HG03469 (cell line): ENCODE measurements around the gene POM121C.
"Not testable (repeated sequence)": the region's sequence is repeated elsewhere in the genome, so short reads cannot be mapped to it uniquely, and the experiment has no call there.

ENCODE experiments used
- ATAC-seq: cut with Tn5 transposase; IDR thresholded peaks from one replicate; pipeline ENCODE4 v1.9.1; 2021; ENCODE audit warnings: mild to moderate bottlenecking, moderate library complexity, moderate number of reproducible peaks; ENCODE audit not compliant: unreplicated experiment

POM121C gene

DNA sequence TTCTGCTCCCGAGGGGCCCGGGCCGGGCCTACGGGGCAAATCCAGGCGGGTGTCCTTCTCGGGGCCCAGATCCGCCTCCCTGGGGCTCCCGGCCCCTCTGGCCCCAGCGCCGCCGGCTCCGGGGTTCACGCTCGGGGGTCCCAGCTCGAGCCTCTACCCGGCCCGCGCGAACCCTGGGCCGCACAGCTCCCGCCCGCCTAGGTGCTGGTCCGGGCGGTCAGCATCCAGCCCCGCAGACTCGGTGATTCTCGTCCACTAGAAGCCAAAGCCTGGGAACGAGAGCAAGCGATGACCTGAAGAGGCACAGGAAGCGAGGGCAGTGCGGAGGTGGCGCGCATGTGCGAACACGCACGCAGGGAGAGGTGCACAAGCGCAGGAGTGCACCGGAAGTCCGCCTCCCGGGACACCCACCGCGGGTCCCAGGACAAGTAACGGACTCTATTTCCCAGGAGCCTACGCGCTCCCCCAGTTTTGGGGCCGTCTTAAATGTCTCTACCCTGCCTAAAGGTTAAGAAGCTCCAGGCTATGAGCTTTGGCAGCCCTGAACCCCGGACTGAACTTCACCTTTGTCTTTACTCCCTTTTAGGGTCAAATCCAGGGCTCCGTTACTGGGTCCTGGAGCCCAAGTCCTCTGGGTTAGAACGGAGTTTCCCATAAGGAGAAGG, at the start of gene POM121C:
Gene POM121C, minus strand, starts transcription at position 321 of the 665 bp plus-strand sequence. CDS start 44,803 bp downstream, outside the sequence.
- peak; percentile 89 for ATAC-seq

DNA sequence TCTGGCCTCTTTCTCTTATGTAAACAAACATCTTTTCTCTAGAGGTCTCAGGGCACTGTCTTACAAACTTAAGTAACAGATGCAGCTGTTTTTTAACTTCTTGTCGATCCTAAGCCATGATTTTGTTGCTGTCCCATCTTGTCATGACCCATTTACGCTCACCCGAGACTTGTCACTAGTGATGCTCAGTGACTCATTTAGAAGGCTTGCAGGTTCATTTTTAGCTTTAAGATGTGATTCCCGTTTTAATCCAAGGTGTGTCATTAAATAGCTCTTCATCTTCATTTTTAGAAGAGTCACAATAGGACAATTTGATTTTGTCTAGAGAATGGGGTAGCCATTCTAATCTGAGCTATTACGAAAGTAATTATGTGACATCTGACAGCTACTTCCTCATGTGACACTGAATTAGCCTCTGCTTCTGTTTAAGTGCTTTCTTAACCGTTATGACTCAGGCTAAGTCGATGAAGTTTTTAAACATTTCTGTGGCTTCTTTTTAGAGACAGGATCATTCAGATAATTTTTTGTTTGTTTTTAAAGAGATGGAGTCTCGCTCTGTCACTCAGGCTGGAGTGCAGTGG, 48.7 kb upstream of the POM121C start:
- no peak for ATAC-seq

DNA sequence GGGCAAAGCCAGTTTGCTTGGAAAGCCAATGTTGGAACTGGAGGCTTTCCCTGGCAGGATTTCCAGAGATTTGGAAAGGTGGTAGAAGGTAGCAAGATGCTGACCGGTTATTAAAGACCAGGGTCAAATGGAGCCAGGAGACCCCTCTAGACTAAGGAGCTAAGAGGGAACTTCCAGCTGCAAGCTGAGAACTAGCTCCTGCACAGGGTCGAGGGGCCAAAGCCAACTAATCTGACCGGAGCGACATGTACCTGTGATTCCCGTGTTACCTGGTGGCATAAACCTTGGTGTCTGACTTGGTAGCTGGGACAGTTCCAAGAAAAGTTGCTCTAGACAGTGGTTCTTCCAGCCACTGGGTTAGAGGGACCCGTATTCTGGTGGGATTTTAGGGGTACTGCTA, 47.8 kb upstream of the POM121C start:
- ATAC-seq, result no peak

DNA sequence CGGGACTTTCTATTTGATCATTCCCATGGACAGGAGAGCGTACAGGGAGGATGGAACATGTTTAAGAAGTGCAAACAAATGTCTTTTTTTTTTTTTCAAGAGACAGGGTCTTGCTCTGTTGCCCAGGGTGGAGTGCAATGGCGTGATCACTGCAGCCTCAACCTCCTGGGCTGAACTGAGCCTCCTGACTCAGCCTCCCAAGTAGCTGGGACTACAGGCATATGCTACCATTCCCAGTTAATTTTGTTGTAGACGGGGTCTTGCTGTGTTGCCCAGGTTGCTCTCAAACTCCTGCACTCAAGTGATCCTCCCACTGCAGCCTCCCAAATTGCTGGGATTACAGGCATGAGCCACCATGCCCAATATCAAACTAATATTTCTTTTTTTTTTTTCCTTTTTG, 46.5 kb upstream of the POM121C start:
- ATAC-seq, result no peak

DNA sequence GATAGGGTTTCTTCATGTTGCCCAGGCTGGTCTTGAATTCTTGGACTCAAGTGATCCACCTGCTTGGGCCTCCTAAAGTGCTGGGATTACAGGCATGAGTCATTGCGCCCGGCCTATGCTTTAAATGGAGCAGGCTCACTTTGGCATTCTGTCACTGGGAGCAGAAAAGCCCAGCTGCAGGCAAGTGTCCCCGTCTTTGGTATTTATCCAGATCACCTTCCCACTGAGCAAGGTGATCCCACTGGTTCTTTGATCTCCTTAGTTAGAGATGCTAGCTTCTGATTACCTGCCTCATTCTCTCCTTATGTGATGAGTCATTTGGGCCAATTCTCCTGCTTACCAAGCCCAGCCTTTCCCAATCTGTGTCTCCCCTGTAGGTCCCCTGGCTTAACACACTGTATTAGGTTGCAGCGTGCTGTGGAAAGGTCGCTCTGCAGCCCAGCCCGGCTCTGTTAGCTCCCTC, 45.3 kb upstream of the POM121C start:
- no peak for ATAC-seq

DNA sequence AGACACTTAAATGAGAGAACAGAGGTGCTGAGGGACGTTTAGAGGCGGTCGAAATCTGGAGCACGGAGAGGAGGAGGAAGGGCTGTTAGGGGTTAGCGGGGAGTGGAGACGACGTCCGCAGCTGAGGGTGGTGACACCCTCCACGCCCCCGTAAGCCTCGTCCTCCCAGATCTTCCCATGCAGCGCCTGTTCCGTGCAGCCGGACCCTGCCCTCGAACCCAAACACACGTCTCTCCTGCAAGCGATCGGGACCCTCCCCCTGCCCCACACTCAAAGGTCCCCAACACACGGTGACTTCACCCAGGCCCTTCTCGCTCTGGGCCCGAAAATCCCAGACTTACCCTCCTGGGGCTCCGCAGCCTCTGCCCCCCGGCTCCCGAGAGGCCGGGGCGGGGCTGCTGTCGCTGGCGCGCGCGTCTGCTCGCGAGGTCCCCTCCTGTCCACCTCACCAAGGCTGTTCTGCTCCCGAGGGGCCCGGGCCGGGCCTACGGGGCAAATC, 41.2 kb upstream of the POM121C start:
- not testable (repeated sequence) for ATAC-seq

DNA sequence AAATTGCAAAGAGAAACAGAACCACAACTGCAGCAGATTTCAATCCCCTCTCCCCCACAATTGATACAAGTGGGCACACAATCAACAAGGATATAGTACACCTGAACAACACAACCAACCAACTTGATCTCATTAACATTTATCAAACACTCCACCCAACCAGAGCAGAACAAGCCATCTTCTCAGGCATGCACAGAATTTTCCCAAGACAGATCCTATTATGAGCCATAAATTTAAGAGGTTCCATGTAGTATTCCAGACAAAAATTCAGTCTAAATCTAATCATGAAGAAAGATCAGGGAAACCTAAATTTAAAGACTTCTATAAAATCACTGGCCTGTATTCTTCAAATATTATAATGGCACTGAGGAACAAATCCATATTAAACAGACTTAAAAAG, 35.6 kb upstream of the POM121C start:
- not testable (repeated sequence) for ATAC-seq

DNA sequence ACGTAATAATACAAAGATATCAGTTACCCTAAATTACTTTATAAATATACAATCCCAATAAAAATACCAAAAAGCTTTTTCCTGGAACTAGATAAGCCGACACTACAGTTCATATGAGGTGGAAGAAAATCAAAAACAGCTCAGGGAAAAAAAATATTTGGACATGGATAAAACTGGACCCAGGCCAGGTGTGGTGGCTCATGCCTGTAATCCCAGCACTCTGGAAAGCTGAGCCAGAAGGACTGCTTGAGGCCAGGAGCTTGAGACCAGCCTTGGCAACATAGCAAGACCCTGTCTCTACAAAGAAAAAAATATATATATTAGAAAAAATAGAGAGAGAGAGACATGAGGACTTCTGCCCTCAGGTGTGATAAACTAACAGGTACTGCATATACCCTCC, 32.7 kb upstream of the POM121C start:
- not testable (repeated sequence) for ATAC-seq

DNA sequence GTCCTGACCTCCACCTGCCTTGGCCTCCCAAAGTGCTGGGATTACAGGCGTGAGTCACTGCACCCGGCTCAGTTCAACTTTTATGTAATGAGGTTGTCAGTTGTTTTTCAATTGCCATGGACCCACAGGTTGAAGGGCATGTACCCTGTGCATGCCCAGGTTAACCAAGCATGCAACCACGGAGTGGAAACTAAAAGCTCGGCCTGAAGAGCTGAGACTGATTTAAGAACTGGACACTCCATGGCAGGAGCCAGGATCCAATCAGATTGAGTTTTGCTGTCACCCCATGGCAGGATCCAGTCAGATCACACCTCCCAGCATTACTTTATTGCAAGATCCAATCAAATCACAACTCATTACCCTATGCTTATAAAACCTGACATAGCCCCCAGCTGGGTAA, 22.9 kb upstream of the POM121C start:
- not testable (repeated sequence) for ATAC-seq

DNA sequence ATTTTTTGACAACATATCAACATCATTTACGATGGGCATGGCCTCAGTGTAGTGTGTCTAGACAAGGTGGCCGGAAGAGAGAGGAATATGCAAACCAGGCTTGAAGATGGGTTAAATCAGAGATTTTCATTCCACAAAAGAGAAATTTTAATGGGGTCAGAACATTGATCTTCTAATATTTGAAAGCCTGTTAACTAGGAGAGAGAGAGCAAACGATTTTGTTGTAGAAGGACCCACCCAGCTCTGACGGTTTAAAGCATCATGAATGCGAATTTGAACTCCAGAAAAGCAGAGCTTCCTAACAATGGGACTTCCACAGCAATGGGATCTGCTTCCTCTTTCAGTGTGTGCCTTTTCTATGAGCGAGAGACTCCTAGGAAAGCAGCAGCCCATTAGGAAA, 5.9 kb upstream of the POM121C start, which contains the start of gene SPDYE5:
Gene SPDYE5, plus strand, starts transcription at position 301 of the 400 bp plus-strand sequence. CDS start 1,728 bp downstream, outside the sequence.
- not testable (repeated sequence) for ATAC-seq

DNA sequence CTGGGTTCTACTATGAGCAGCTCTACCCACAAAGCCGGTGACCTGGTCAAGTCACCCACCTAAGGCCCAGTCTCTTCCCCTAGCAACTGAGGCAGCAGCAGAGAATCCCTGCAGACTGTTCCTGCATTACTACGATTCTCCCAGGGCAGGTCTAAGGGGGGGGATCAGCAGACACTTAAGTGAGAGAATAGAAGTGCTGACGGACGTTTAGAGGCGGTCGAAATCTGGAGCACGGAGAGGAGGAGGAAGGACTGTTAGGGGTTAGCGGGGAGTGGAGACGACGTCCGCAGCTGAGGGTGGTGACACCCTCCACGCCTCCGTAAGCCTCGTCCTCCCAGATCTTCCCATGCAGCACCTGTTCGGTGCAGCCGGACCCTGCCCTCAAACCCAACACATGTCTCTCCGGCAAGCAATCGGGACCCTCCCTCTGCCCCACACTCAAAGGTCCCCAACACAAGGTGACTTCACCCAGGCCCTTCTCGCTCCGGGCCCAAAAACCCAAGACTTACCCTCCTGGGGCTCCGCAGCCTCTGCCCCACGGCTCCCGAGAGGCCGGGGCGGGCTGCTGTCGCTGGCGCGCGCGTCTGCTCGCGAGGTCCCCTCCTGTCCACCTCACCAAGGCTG, 632 bp downstream of the POM121C start:
- not testable (repeated sequence) for ATAC-seq

DNA sequence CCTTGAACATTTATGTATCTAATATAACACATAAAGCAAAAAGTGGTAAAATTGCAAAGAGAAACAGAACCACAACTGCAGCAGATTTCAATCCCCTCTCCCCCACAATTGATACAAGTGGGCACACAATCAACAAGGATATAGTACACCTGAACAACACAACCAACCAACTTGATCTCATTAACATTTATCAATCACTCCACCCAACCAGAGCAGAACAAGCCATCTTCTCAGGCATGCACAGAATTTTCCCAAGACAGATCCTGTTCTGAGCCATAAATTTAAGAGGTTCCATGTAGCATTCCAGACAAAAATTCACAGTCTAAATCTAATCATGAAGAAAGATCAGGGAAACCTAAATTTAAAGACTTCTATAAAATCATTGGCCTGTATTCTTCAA, 5.8 kb downstream of the POM121C start:
- not testable (repeated sequence) for ATAC-seq

DNA sequence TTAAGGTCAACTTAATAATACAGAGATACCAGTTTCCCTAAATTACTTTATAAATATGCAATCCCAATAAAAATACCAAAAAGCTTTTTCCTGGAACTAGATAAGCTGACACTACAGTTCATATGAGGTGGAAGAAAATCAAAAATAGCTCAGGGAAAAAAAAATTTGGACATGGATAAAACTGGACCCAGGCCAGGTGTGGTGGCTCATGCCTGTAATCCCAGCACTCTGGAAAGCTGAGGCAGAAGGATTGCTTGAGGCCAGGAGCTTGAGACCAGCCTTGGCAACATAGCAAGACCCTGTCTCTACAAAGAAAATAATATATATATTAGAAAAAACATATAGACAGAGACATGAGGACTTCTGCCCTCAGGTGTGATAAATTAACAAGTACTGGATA, 8.6 kb downstream of the POM121C start:
- not testable (repeated sequence) for ATAC-seq

DNA sequence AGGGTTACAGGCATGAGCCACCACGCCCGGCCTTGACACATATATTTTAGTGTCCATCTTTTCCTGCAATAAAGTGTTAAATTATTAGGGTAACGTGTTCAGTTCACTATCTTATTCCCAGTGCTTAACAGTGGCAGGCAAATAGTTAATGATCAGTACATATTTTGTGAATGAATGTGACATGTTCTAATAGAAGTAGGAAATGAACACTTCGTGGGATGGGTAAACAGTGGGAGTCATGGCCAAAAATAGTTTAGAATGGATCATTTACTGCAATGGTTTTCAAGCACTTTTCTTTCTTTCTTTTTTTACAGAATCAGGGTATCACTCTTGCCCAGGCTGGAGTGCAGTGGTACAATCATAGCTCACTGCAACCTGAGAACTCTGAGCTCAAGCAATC, 15.9 kb downstream of the POM121C start:
- not testable (repeated sequence) for ATAC-seq

DNA sequence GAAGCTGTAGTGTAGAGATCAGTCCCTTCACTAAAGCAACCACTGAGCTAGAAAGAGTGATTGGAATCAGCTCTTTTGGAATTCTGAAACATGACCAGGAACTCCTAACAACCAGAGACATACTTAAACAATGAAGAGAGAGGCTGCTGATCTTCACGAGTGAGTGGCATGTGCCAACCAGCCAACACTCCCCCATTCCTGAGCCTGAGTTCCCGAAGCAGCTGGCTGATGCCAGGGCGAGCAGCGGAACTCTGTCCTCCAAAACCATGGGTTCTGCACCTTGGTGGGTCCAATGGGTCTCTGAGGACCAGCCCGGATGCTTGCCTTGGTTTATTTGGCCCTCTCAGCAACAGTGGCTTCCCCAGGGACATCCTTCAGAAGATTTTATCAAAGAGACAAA, 25.6 kb downstream of the POM121C start:
- ATAC-seq, result not testable (repeated sequence)

DNA sequence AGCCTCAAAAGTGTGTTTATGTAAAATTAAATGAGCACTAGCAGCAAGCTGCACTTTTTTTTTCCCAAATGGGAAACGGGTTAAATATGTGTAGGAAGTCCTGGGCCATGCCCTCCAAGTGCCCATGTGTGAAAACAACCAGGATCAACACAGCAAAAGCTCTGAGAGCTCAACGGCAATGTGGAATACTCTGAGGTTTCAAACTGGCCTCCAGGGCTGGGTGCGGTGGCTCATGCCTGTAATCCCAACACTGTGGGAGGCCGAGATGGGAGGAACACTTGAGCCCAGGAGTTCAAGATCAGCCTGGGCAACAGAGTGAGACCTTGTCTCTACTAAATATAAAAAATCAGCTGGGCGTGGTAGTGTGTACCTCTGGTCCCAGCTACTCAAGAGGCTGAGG, 28.1 kb downstream of the POM121C start:
- ATAC-seq, result not testable (repeated sequence)

DNA sequence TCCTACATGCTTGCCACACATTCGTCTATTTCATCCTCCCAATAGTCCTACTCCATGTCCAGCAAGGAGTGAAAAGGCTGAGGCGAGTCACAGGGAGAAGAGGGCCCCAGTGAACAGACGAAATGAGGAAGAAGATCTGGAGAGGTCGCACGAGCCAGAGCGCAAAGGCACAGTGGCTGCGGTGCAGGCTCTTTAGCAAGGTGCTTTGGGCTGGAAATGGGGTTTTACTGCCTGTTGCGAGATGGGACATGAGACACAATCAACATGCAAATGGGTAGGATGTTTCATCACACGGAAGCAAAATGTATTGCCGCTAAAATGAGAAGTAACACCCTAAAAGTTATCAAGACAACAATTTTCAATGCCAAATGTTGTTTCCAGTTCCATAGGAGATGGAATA, 29.7 kb downstream of the POM121C start:
- not testable (repeated sequence) for ATAC-seq

DNA sequence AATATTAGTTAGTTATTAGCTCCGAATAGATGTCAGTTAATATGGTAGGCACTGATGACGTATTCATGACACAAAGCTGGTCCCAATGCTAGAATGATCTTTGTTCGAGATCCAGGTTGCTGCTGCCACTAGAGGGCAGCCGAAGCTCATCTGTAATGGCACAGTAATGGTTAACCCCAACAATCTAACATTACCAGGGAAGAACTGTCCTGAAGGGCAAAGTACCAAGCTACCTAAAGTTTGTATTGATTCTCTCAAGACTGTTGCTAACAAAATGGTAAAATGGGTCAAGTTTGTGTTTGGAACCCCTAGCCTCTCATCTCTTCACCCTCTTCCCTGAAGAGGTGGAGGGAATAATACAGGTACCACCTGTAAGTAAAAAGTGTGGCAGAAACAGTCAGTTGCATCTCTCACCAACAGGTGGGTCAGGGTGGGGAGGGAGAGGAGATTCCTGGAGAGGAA, 33.6 kb downstream of the POM121C start:
- peak; percentile 82 for ATAC-seq

DNA sequence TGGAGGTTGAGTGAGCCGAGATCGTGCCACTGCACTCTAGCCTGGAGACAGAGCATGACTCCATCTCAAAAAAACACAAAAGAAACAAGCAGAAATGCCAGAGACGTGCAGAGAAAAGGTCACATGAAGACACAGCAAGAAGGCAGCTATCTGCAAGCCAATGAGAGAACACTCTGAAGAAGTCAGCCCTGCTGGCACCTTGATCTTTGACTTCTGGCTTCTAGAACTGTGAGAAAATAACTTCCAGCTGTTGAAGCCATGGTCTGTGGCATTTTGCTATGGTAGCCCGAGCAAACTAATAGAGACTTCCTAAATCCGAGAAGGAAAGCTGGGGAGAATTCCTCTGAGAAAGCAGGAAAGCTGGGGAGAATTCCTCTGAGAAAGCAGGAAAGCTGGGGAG, 36.2 kb downstream of the POM121C start:
- ATAC-seq, result not testable (repeated sequence)

DNA sequence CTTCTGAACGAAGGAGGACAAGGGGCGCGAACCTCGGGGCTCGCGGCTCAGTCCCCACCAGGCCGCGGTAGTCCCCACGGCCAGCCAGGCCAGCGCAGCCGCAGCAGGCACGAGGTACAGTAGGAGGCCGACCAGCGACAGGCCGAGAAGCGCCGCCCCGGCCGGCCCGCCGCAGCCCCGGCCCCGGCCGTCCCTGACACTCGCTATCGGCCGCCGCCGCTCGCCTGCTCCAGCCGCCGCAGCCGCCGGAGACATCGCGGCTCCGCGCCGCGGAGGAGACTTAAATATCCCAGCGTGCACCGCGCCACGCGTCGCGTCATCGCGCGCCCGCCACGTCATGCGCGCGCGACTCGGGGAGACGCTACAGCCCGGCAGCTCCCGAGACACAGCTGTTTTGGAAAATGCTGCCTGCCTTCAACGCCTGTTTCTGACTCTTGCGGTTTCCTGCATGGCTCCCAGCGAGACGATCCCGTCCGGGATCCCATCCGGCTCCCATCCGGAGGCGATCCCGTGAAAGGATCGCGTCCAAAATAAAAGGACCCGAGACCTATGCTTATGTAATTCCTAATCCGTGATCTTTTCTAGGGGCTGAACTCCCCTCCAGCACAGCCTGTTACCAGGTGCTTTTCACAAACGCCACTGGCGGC, 43.5 kb downstream of the POM121C start:
- ATAC-seq, result peak; percentile 69

DNA sequence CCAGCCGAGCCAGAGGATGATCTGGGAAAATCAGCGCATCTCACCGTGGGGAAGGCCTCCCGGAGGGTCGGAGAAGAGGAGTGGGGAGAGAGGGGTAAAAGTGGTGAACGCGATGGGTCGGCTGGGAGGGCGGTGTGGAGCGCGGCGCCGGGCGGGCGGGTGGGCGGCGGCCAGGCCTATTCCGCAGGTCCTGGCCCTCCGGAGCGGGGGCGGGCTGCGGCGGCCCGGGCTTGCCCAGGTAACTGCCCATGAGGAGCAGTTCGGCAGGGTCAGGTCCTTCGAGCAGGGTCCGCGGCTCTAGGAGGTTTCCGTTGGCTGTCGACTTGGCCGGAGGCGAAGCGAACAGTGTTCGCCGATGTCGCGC, 44.0 kb downstream of the POM121C start:
- ATAC-seq, result not testable (repeated sequence)
